HEK293 (cell line): Measurements from ENCODE around the gene EIF5B.

Experiments
- CTCF ChIA-PET: fragments of 350-600 bp; formaldehyde crosslinking; extraction: SDS; loops from one replicate; lab custom pipeline; 2021; ENCODE audit warnings: antibody characterized with exemption; lab: Yijun Ruan, JAX
- POLR2A ChIA-PET: fragments of 300-600 bp; formaldehyde crosslinking; extraction: SDS; loops from one replicate; lab custom pipeline; 2020; ENCODE audit warnings: antibody characterized with exemption, inconsistent platforms; lab: Yijun Ruan, JAX
- H3K27ac ChIP-seq: fragments of 200-500 bp; sonication (Bioruptor generic); 2 replicates; pipeline ENCODE4 v1.5.1; 2014; ENCODE audit warnings: low read depth, low read length, control low read depth, inconsistent platforms; ENCODE audit errors: extremely low read depth
- H3K36me3 ChIP-seq, 2 experiments: fragments of 200-500 bp in 1 of 2; sonication (Bioruptor generic) in 1 of 2; 1 replicate in 1 of 2; 2 replicates in 1 of 2; pipeline ENCODE4 v1.5.1; 2014 to 2017; ENCODE audit warnings: inconsistent platforms in 2 of 2, low read length in 2 of 2; ENCODE audit not compliant: control insufficient read depth in 2 of 2, insufficient read depth in 1 of 2
- H3K4me1 ChIP-seq: fragments of 200-500 bp; sonication (Bioruptor generic); 2 replicates; pipeline ENCODE4 v1.5.1; 2014; ENCODE audit warnings: mild to moderate bottlenecking, low read length, inconsistent platforms; ENCODE audit not compliant: control insufficient read depth, insufficient read depth
- H3K4me3 ChIP-seq: 2 replicates; pipeline ENCODE4 v1.5.1; 2011; ENCODE audit warnings: low read depth, mild to moderate bottlenecking, control low read depth, low read length, moderate library complexity
- H3K9me3 ChIP-seq: fragments of 200-500 bp; sonication (Bioruptor generic); 2 replicates; pipeline ENCODE4 v1.5.1; 2014; ENCODE audit warnings: low read depth, low read length, inconsistent platforms; ENCODE audit not compliant: control insufficient read depth, insufficient read depth
- GLI4 ChIP-seq: fragments of 450-650 bp; formaldehyde crosslinking; IDR thresholded peaks from 2 replicates; pipeline ENCODE4 v1.5.1; 2016; ENCODE audit warnings: missing biosample characterization, missing genetic modification characterization
- HOXA7 ChIP-seq: sonication (generic); formaldehyde crosslinking; IDR thresholded peaks from 2 replicates; pipeline ENCODE4 v1.8.1; 2022; ENCODE audit warnings: missing genetic modification reagents, borderline replicate concordance
- KLF7 ChIP-seq: fragments of 450-650 bp; formaldehyde crosslinking; IDR thresholded peaks from 2 replicates; pipeline ENCODE4 v1.5.1; 2016; ENCODE audit warnings: missing biosample characterization, missing genetic modification characterization, borderline replicate concordance
- WT1 ChIP-seq: fragments of 450-650 bp; formaldehyde crosslinking; IDR thresholded peaks from 2 replicates; pipeline ENCODE4 v1.5.1; 2016; ENCODE audit warnings: missing biosample characterization, missing genetic modification characterization
- ZFP41 ChIP-seq: fragments of 450-650 bp; formaldehyde crosslinking; IDR thresholded peaks from 2 replicates; pipeline ENCODE4 v1.5.1; 2016; ENCODE audit warnings: missing biosample characterization, missing genetic modification characterization, borderline replicate concordance
- ZNF10 ChIP-seq: fragments of 450-650 bp; formaldehyde crosslinking; IDR thresholded peaks from 2 replicates; pipeline ENCODE4 v1.5.1; 2017; ENCODE audit warnings: missing biosample characterization, missing genetic modification characterization
- ZNF132 ChIP-seq: fragments of 450-650 bp; formaldehyde crosslinking; IDR thresholded peaks from 2 replicates; pipeline ENCODE4 v1.5.1; 2017; ENCODE audit warnings: missing biosample characterization, missing genetic modification characterization, borderline replicate concordance
- ZNF19 ChIP-seq: fragments of 450-650 bp; formaldehyde crosslinking; IDR thresholded peaks from 2 replicates; pipeline ENCODE4; 2016; ENCODE audit warnings: missing biosample characterization, missing genetic modification characterization, low read depth
- ZNF211 ChIP-seq: fragments of 450-650 bp; formaldehyde crosslinking; IDR thresholded peaks from 2 replicates; pipeline ENCODE4 v1.5.1; 2016; ENCODE audit warnings: low read depth, missing biosample characterization, missing genetic modification characterization
- ZNF221 ChIP-seq: fragments of 450-650 bp; formaldehyde crosslinking; IDR thresholded peaks from 2 replicates; pipeline ENCODE4 v1.5.1; 2017; ENCODE audit warnings: missing biosample characterization, missing genetic modification characterization, borderline replicate concordance
- ZNF404 ChIP-seq: fragments of 450-650 bp; formaldehyde crosslinking; IDR thresholded peaks from 2 replicates; pipeline ENCODE4 v1.5.1; 2017; ENCODE audit warnings: missing biosample characterization, missing genetic modification characterization
- ZNF416 ChIP-seq: fragments of 450-650 bp; formaldehyde crosslinking; IDR thresholded peaks from 2 replicates; pipeline ENCODE4 v1.5.1; 2016; ENCODE audit warnings: missing biosample characterization, missing genetic modification characterization
- ZNF449 ChIP-seq: fragments of 450-650 bp; formaldehyde crosslinking; IDR thresholded peaks from 2 replicates; pipeline ENCODE4 v1.5.1; 2017; ENCODE audit warnings: missing biosample characterization, mild to moderate bottlenecking, missing genetic modification characterization, moderate library complexity
- ZNF629 ChIP-seq: fragments of 450-650 bp; formaldehyde crosslinking; IDR thresholded peaks from 2 replicates; pipeline ENCODE4 v1.5.1; 2017; ENCODE audit warnings: missing biosample characterization, missing genetic modification characterization
- ZNF692 ChIP-seq: fragments of 450-650 bp; formaldehyde crosslinking; IDR thresholded peaks from 2 replicates; pipeline ENCODE4 v1.5.1; 2016; ENCODE audit warnings: missing biosample characterization, missing genetic modification characterization
- ZNF701 ChIP-seq: fragments of 450-650 bp; formaldehyde crosslinking; IDR thresholded peaks from 2 replicates; pipeline ENCODE4 v1.5.1; 2016; ENCODE audit warnings: missing biosample characterization, missing genetic modification characterization
- ZNF707 ChIP-seq: fragments of 450-650 bp; formaldehyde crosslinking; IDR thresholded peaks from 2 replicates; pipeline ENCODE4 v1.5.1; 2016; ENCODE audit warnings: missing biosample characterization, missing genetic modification characterization
- ZNF747 ChIP-seq: fragments of 450-650 bp; formaldehyde crosslinking; IDR thresholded peaks from 2 replicates; pipeline ENCODE4 v1.5.1; 2016; ENCODE audit warnings: missing biosample characterization, missing genetic modification characterization
- ZNF768 ChIP-seq: fragments of 450-650 bp; formaldehyde crosslinking; IDR thresholded peaks from 2 replicates; pipeline ENCODE4 v1.5.1; 2018; ENCODE audit warnings: missing biosample characterization, mild to moderate bottlenecking, missing genetic modification characterization
- ZSCAN16 ChIP-seq: fragments of 450-650 bp; formaldehyde crosslinking; IDR thresholded peaks from 2 replicates; pipeline ENCODE4 v1.5.1; 2016; ENCODE audit warnings: missing biosample characterization, missing genetic modification characterization
- ZSCAN18 ChIP-seq: fragments of 450-650 bp; formaldehyde crosslinking; IDR thresholded peaks from 2 replicates; pipeline ENCODE4 v1.5.1; 2016; ENCODE audit warnings: missing biosample characterization, missing genetic modification characterization
- ZSCAN30 ChIP-seq: fragments of 450-650 bp; IDR thresholded peaks from 2 replicates; pipeline ENCODE4 v1.5.1; 2018; ENCODE audit warnings: missing biosample characterization, mild to moderate bottlenecking, missing genetic modification characterization, moderate library complexity
- TF ChIP-seq, protein P1 (sequence below): fragments of 450-650 bp; formaldehyde crosslinking; IDR thresholded peaks from 2 replicates; pipeline ENCODE4 v1.5.1; 2016; ENCODE audit warnings: missing biosample characterization, missing genetic modification characterization
- TF ChIP-seq, protein P2 (sequence below): fragments of 450-650 bp; formaldehyde crosslinking; IDR thresholded peaks from 2 replicates; pipeline ENCODE4 v1.5.1; 2016; ENCODE audit warnings: missing biosample characterization, missing genetic modification characterization

EIF5B gene

GRCh38 chr2:99398303-99398702, 61.1 kb downstream of the EIF5B start:
- POLR2A ChIA-PET = interaction anchor here (3.0 kb wide), 1 partner anchor 61 kb away, joined by 12 read pairs; the partner anchor contains the start of gene EIF5B

DNA sequence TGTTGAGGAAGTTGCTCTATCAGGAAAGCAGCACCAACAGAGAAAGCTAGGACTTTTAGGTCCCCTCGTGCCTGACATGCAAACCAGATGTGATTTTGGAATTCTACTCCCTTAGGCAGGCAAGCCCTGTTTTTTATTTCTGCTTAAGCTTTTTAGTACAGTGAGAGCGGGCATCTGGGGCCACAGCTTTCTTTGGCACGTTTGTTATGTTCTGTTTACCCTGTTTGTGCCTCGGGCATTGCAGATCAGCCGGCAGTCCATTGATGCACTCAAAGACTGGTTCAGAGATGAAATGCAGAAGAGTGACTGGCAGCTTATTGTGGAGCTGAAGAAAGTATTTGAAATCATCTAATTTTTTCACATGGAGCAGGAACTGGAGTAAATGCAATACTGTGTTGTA, 61.9 kb downstream of the EIF5B start:
- Histone ChIP-seq H3K4me3 (no peak overlapping the region), H3K9me3 (no peaks in the 10 kb centered on the region), H3K27ac (no peak overlapping the region), H3K4me1 (no peaks in the 10 kb centered on the region), H3K36me3 (peaks cover 53 to 97% of the 10 kb centered on the region in 2 experiments)
- no peak for TF ChIP-seq ZFP41
- TF ChIP-seq ZNF19 = no peak
- CTCF ChIA-PET = no interaction called here
- POLR2A ChIA-PET = interaction anchor here (3.0 kb wide), 1 partner anchor 62 kb away, joined by 12 read pairs; the partner anchor contains the start of gene EIF5B

More at GRCh38 chr2:99398303-99398702, 61.1 kb downstream of the EIF5B start:
- Histone ChIP-seq H3K4me1 (no peaks in the 10 kb centered on the region), H3K9me3 (no peaks in the 10 kb centered on the region), H3K36me3 (peaks cover 61 to 97% of the 10 kb centered on the region in 2 experiments), H3K4me3 (no peak overlapping the region), H3K27ac (no peak overlapping the region)
- TF ChIP-seq ZNF747 (tag by site-specific recombination) (no peak), ZNF692 (tag by site-specific recombination) (no peak), ZNF10 (tag by site-specific recombination) (no peak), ZNF416 (no peak), ZSCAN16 (tag by site-specific recombination) (no peak), ZNF701 (tag by site-specific recombination) (no peak), ZNF132 (tag by site-specific recombination) (no peak)
- TF ChIP-seq, protein P1, sequence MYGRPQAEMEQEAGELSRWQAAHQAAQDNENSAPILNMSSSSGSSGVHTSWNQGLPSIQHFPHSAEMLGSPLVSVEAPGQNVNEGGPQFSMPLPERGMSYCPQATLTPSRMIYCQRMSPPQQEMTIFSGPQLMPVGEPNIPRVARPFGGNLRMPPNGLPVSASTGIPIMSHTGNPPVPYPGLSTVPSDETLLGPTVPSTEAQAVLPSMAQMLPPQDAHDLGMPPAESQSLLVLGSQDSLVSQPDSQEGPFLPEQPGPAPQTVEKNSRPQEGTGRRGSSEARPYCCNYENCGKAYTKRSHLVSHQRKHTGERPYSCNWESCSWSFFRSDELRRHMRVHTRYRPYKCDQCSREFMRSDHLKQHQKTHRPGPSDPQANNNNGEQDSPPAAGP (tag by site-specific recombination) = no peak
- CTCF ChIA-PET = no interaction called here

DNA sequence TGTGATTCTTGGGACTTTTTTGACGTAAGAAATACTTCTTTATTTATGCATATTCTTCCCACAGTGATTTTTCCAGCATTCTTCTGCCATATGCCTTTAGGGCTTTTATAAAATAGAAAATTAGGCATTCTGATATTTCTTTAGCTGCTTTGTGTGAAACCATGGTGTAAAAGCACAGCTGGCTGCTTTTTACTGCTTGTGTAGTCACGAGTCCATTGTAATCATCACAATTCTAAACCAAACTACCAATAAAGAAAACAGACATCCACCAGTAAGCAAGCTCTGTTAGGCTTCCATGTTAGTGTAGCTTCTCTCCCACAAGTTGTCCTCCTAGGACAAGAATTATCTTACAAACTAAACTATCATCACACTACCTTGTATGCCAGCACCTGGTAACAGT, 62.6 kb downstream of the EIF5B start:
- H3K4me3 ChIP-seq = no peak overlapping the region
- no peak for TF ChIP-seq HOXA7
- TF ChIP-seq ZSCAN30 = no peak
- TF ChIP-seq ZNF629 (tag by site-specific recombination) = no peak
- no peak for TF ChIP-seq WT1 (tag by site-specific recombination)
- TF ChIP-seq ZNF221 = no peak
- TF ChIP-seq ZNF211 = no peak
- TF ChIP-seq, protein P2, sequence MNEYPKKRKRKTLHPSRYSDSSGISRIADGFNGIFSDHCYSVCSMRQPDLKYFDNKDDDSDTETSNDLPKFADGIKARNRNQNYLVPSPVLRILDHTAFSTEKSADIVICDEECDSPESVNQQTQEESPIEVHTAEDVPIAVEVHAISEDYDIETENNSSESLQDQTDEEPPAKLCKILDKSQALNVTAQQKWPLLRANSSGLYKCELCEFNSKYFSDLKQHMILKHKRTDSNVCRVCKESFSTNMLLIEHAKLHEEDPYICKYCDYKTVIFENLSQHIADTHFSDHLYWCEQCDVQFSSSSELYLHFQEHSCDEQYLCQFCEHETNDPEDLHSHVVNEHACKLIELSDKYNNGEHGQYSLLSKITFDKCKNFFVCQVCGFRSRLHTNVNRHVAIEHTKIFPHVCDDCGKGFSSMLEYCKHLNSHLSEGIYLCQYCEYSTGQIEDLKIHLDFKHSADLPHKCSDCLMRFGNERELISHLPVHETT = no peak
- no peak for TF ChIP-seq ZNF768
- TF ChIP-seq GLI4 (tag by site-specific recombination) = no peak
- no peak for TF ChIP-seq KLF7 (tag by site-specific recombination)
- no peak for TF ChIP-seq ZNF404 (tag by site-specific recombination)
- TF ChIP-seq ZNF707 (tag by site-specific recombination) = no peak
- TF ChIP-seq ZSCAN18 (tag by site-specific recombination) = no peak
- no peak for TF ChIP-seq ZNF449 (tag by site-specific recombination)
- no peak overlapping the region for H3K27ac ChIP-seq
- H3K4me1 ChIP-seq = no peaks in the 10 kb centered on the region
- ChIA-PET CTCF (interaction anchor here (0.6 to 1.1 kb wide), 2 partner anchors 10 to 67 kb away, joined by 3 read pairs; no protein-coding TSS in a partner anchor), POLR2A (interaction anchor here (3.0 kb wide), 1 partner anchor 63 kb away, joined by 12 read pairs; the partner anchor contains the start of gene EIF5B)
- H3K36me3 ChIP-seq = peaks cover 50 to 97% of the 10 kb centered on the region in 2 experiments
- no peaks in the 10 kb centered on the region for H3K9me3 ChIP-seq
